Measurements from ENCODE around the gene TNNI2.

The TNNI2 gene

GRCh38 chr11:1840780-1841480 is 2.1 kb downstream of the TNNI2 start:
- peak overlapping the region in 1 of 2 donors; percentile 71 for H3K27ac Mint-ChIP-seq
- peaks cover 37 to 39% of the 10 kb centered on the region in 2 donors for H3K4me1 Mint-ChIP-seq (ENCODE audit: low read depth in 2 of 2)
- no peak for ATAC-seq (replicated peaks)

GRCh38 chr11:1841511-1842148 is 2.8 kb downstream of the TNNI2 start:
- Mint-ChIP-seq H3K27ac (peak overlapping the region in 1 of 2 donors; percentile 71), H3K36me3 (ENCODE audit: insufficient read depth) (peaks cover 4% of the 10 kb centered on the region), H3K9me3 (no peaks in the 10 kb centered on the region), H3K27me3 (no peaks in the 10 kb centered on the region), H3K4me3 (no peak overlapping the region), H3K4me1 (ENCODE audit: low read depth in 2 of 2) (peaks cover 40% of the 10 kb centered on the region in 2 donors)
- DNase-seq (no peak), ATAC-seq (replicated peaks) (no peak)

More at GRCh38 chr11:1840780-1841480, 2.1 kb downstream of the TNNI2 start:
- no peaks in the 10 kb centered on the region for H3K27me3 Mint-ChIP-seq
- no peak overlapping the region for H3K4me3 Mint-ChIP-seq
- peaks cover 4% of the 10 kb centered on the region for H3K36me3 Mint-ChIP-seq (ENCODE audit: insufficient read depth)
- H3K9me3 Mint-ChIP-seq: no peaks in the 10 kb centered on the region
- DNase-seq: no peak

GRCh38 chr11:1842149-1843097 is 3.6 kb downstream of the TNNI2 start:
- H3K27me3 Mint-ChIP-seq: no peaks in the 10 kb centered on the region
- DNase-seq (no peak), ATAC-seq (replicated peaks) (no peak)
- H3K4me1 Mint-ChIP-seq (ENCODE audit: low read depth in 2 of 2): peaks cover 43% of the 10 kb centered on the region in 2 donors
- no peaks in the 10 kb centered on the region for H3K9me3 Mint-ChIP-seq
- H3K36me3 Mint-ChIP-seq (ENCODE audit: insufficient read depth): peaks cover 4% of the 10 kb centered on the region
- peak overlapping the region; percentile 72 to 82 for H3K4me3 Mint-ChIP-seq
- H3K27ac Mint-ChIP-seq: peak overlapping the region; percentile 88 to 97

GRCh38 chr11:1843098-1843473 is 4.3 kb downstream of the TNNI2 start:
- Mint-ChIP-seq H3K9me3 (no peaks in the 10 kb centered on the region), H3K4me1 (ENCODE audit: low read depth in 2 of 2) (peaks cover 41 to 48% of the 10 kb centered on the region in 2 donors), H3K27ac (peak overlapping the region; percentile 88 to 97), H3K27me3 (no peaks in the 10 kb centered on the region), H3K4me3 (peak overlapping the region; percentile 72 to 82), H3K36me3 (ENCODE audit: insufficient read depth) (peaks cover 4% of the 10 kb centered on the region)
- DNase-seq: no peak
- ATAC-seq (replicated peaks): no peak

- H3K4me3 Mint-ChIP-seq: peak overlapping the region; percentile 72 to 82
- DNase-seq: no peak
- peaks cover 4% of the 10 kb centered on the region for H3K36me3 Mint-ChIP-seq (ENCODE audit: insufficient read depth)
- H3K9me3 Mint-ChIP-seq: no peaks in the 10 kb centered on the region
- no peak for ATAC-seq (replicated peaks)
- H3K4me1 Mint-ChIP-seq (ENCODE audit: low read depth in 2 of 2): peaks cover 46 to 55% of the 10 kb centered on the region in 2 donors
- no peaks in the 10 kb centered on the region for H3K27me3 Mint-ChIP-seq
- peak overlapping the region; percentile 88 to 97 for H3K27ac Mint-ChIP-seq
Observed at GRCh38 chr11:1843796-1844195, 5.0 kb downstream of the TNNI2 start.

- Mint-ChIP-seq H3K9me3 (no peaks in the 10 kb centered on the region), H3K27ac (peak overlapping the region; percentile 88 to 97), H3K27me3 (no peaks in the 10 kb centered on the region), H3K4me1 (ENCODE audit: low read depth in 2 of 2) (peaks cover 53 to 61% of the 10 kb centered on the region in 2 donors), H3K4me3 (peak overlapping the region; percentile 72 to 82), H3K36me3 (ENCODE audit: insufficient read depth) (peaks cover 4% of the 10 kb centered on the region)
- DNase-seq (peak in 1 of 3 experiments; percentile 32), ATAC-seq (replicated peaks) (peak; percentile 57)
Observed at GRCh38 chr11:1844221-1845094, 5.7 kb downstream of the TNNI2 start.

- DNase-seq (no peak), ATAC-seq (replicated peaks) (peak; percentile 5)
- H3K27ac Mint-ChIP-seq: peak overlapping the region; percentile 88 to 97
- H3K9me3 Mint-ChIP-seq: no peaks in the 10 kb centered on the region
- H3K4me3 Mint-ChIP-seq: peak overlapping the region; percentile 72 to 82
- H3K36me3 Mint-ChIP-seq (ENCODE audit: insufficient read depth): peaks cover 4% of the 10 kb centered on the region
- H3K4me1 Mint-ChIP-seq (ENCODE audit: low read depth in 2 of 2): peaks cover 53 to 57% of the 10 kb centered on the region in 2 donors
- H3K27me3 Mint-ChIP-seq: no peaks in the 10 kb centered on the region
Observed at GRCh38 chr11:1845095-1845429, 6.3 kb downstream of the TNNI2 start.

GRCh38 chr11:1845561-1846452 is 7.0 kb downstream of the TNNI2 start:
- H3K4me3 Mint-ChIP-seq: peak overlapping the region; percentile 72 to 82
- H3K27me3 Mint-ChIP-seq: no peaks in the 10 kb centered on the region
- peak; percentile 37 to 43 (median 38) for DNase-seq
- H3K27ac Mint-ChIP-seq: peak overlapping the region; percentile 88 to 97
- peaks cover 12% of the 10 kb centered on the region for H3K36me3 Mint-ChIP-seq (ENCODE audit: insufficient read depth)
- ATAC-seq (replicated peaks): peak; percentile 74
- H3K9me3 Mint-ChIP-seq: no peaks in the 10 kb centered on the region
- H3K4me1 Mint-ChIP-seq (ENCODE audit: low read depth in 2 of 2): peaks cover 60 to 64% of the 10 kb centered on the region in 2 donors

- Mint-ChIP-seq H3K4me3 (peak overlapping the region; percentile 31 to 48), H3K4me1 (ENCODE audit: low read depth in 2 of 2) (peaks cover 63 to 70% of the 10 kb centered on the region in 2 donors), H3K9me3 (no peaks in the 10 kb centered on the region), H3K36me3 (ENCODE audit: insufficient read depth) (peaks cover 19% of the 10 kb centered on the region), H3K27ac (peak overlapping the region; percentile 62 to 88), H3K27me3 (no peaks in the 10 kb centered on the region)
- no peak for DNase-seq
- no peak for ATAC-seq (replicated peaks)
Observed at GRCh38 chr11:1846453-1846932, 7.7 kb downstream of the TNNI2 start.

- ATAC-seq (replicated peaks) (no peak), DNase-seq (no peak)
- peaks cover 22% of the 10 kb centered on the region for H3K36me3 Mint-ChIP-seq (ENCODE audit: insufficient read depth)
- H3K9me3 Mint-ChIP-seq: no peaks in the 10 kb centered on the region
- peak overlapping the region; percentile 48 to 63 for H3K4me3 Mint-ChIP-seq
- peaks cover 69 to 75% of the 10 kb centered on the region in 2 donors for H3K4me1 Mint-ChIP-seq (ENCODE audit: low read depth in 2 of 2)
- H3K27me3 Mint-ChIP-seq: no peaks in the 10 kb centered on the region
- peak overlapping the region; percentile 88 to 100 for H3K27ac Mint-ChIP-seq
Observed at GRCh38 chr11:1847006-1847735, 8.4 kb downstream of the TNNI2 start.

GRCh38 chr11:1847926-1848639 is 9.3 kb downstream of the TNNI2 start:
- no peaks in the 10 kb centered on the region for H3K27me3 Mint-ChIP-seq
- ATAC-seq (replicated peaks): no peak
- peaks cover 76 to 80% of the 10 kb centered on the region in 2 donors for H3K4me1 Mint-ChIP-seq (ENCODE audit: low read depth in 2 of 2)
- H3K9me3 Mint-ChIP-seq: no peaks in the 10 kb centered on the region
- H3K36me3 Mint-ChIP-seq (ENCODE audit: insufficient read depth): peaks cover 32% of the 10 kb centered on the region
- DNase-seq: no peak
- H3K27ac Mint-ChIP-seq: peak overlapping the region; percentile 44 to 100
- peak overlapping the region in 1 of 2 donors; percentile 48 for H3K4me3 Mint-ChIP-seq

Measured in effector memory CD8-positive, alpha-beta T cell (primary cell).